ENCODE data around the gene GPC6.

GRCh38 chr13:94061301-94061700 lies 834.7 kb downstream of the GPC6 start:
- TF ChIP-seq CTCF (IDR thresholded peaks at IDR 0.05; ENCODE audit: insufficient read depth, low read length, poor library complexity, severe bottlenecking) = no peak
- no peak for TF ChIP-seq EZH2phosphoT487 (conservative IDR thresholded peaks at IDR 0.05; ENCODE audit: low read length)
